SW 1271 (cell line): ENCODE data around the gene UGT2B15.
"Not testable (repeated sequence)": the region's sequence is repeated elsewhere in the genome, so short reads cannot be mapped to it uniquely, and the experiment has no call there.

Experiments used
- DNase-seq, 2 experiments: peaks; one replicate each; lab custom pipeline; 2025; lab: John Stamatoyannopoulos, UW

UGT2B15 gene

GRCh38 chr4:68670479-68670939 is at the start of gene UGT2B15:
Gene UGT2B15 (minus strand): TSS chr4:68670652. CDS start chr4:68670618, 34 bp downstream.
- not testable (repeated sequence) for DNase-seq

GRCh38 chr4:68719075-68719473 is 48.6 kb upstream of the UGT2B15 start:
- no peak for DNase-seq

GRCh38 chr4:68718447-68719074 is 48.1 kb upstream of the UGT2B15 start:
- no peak for DNase-seq

- DNase-seq: no peak
Measured at GRCh38 chr4:68717999-68718398, 47.5 kb upstream of the UGT2B15 start.

- DNase-seq: no peak
Measured at GRCh38 chr4:68714400-68714799, 43.9 kb upstream of the UGT2B15 start.

GRCh38 chr4:68712207-68712606 is 41.8 kb upstream of the UGT2B15 start:
- no peak for DNase-seq

- DNase-seq: no peak
Measured at GRCh38 chr4:68708566-68708965, 38.1 kb upstream of the UGT2B15 start.

- not testable (repeated sequence) for DNase-seq
Measured at GRCh38 chr4:68703168-68703567, 32.7 kb upstream of the UGT2B15 start.

- no peak for DNase-seq
Measured at GRCh38 chr4:68700152-68700551, 29.7 kb upstream of the UGT2B15 start.

GRCh38 chr4:68693325-68694075 is 23.0 kb upstream of the UGT2B15 start:
- DNase-seq: no peak

- no peak for DNase-seq
Measured at GRCh38 chr4:68691186-68691585, 20.7 kb upstream of the UGT2B15 start.

- DNase-seq: no peak
Measured at GRCh38 chr4:68683034-68683433, 12.6 kb upstream of the UGT2B15 start.

GRCh38 chr4:68681298-68681697 is 10.8 kb upstream of the UGT2B15 start:
- DNase-seq: not testable (repeated sequence)

- no peak for DNase-seq
Measured at GRCh38 chr4:68673143-68673542, 2.7 kb upstream of the UGT2B15 start.

- DNase-seq: not testable (repeated sequence)
Measured at GRCh38 chr4:68671217-68671616, 765 bp upstream of the UGT2B15 start.

- not testable (repeated sequence) for DNase-seq
Measured at GRCh38 chr4:68668537-68669163, 1.8 kb downstream of the UGT2B15 start.

- not testable (repeated sequence) for DNase-seq
Measured at GRCh38 chr4:68667551-68667950, 2.9 kb downstream of the UGT2B15 start.

GRCh38 chr4:68664721-68665120 is 5.7 kb downstream of the UGT2B15 start:
- DNase-seq: not testable (repeated sequence)

- not testable (repeated sequence) for DNase-seq
Measured at GRCh38 chr4:68662836-68663574, 7.4 kb downstream of the UGT2B15 start.

- DNase-seq: no peak
Measured at GRCh38 chr4:68658672-68659071, 11.8 kb downstream of the UGT2B15 start.

- DNase-seq: not testable (repeated sequence)
Measured at GRCh38 chr4:68657022-68657594, 13.3 kb downstream of the UGT2B15 start.
